NOMO-1 treated with dmso at 0.1 percent for 144 hours (cell line): ENCODE measurements around the gene MTMR4.
"Not testable (repeated sequence)": the region's sequence is repeated elsewhere in the genome, so short reads cannot be mapped to it uniquely, and the experiment has no call there.

Experiments used
- DNase-seq: peaks from one replicate; lab custom pipeline; 2025; ENCODE audit not compliant: unreplicated experiment; lab: John Stamatoyannopoulos, UW

MTMR4 gene

GRCh38 chr17:58493506-58493905, 20.9 kb downstream of the MTMR4 start:
- peak; percentile 55 for DNase-seq

DNA sequence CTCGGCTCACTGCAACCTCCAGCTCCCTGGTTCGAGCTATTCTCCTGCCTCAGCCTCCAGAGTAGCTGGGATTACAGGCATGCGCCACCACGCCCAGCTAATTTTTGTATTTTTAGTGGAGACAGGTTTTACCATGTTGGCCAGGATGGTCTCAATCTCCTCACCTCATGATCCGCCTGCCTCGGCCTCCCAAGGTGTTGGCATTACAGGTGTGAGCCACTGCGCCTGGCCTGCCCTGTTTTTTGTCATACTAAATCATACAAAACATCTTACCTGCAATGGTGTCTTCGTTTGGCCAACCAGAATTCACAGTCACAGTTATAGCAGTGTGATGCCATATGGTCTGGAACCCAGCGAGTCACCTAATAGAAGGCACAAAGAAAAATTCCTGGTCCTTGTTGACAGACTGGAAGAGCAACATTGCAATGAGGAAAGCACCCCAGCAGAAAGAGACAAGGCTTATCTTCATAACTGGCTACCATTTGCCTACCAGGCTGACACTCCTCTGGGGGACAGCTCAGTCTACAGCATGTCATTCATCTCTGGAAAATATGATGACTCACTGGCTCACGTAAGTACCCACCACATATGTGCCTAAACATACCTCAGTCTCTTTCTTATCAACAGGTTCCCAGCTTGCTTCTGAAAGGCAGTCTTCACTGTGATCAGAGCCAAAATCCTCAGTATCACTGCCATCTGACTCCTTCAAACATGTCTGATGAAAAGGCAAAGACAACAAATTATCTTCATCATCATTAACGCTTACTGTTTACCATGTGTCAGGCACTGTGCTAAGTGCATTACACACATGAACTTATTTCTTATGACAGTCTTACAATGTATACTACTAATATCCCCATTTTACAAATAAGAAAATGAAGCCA, 22.0 kb downstream of the MTMR4 start:
- DNase-seq, result no peak

- DNase-seq, result no peak
These were observed 22.9 kb downstream of the MTMR4 start for GRCh38 chr17:58491510-58492045.

DNA sequence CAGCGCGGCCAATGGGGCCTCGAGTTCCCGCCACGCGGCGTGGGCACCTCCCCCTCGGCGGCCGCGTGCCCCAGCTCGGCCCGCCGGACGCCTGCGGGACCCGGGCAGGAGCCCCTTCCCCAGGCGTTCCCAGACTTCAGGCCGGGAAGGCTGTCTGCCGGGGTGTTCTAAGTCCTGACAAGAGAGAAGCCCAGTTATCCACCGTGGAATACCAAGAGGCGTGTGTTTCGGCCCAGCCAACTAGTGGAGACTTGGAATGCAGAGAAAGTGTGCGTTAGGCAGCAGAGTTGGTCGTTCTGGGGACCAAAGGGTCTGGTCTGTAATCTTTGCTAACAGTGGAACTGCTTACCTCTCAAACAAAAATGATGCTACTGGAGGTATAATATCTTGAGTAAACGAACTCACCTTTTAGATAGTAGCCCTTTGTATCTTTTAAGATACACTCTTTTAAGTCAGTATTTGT, 26.0 kb downstream of the MTMR4 start:
- DNase-seq, result no peak

GRCh38 chr17:58487589-58488427, 26.6 kb downstream of the MTMR4 start, which contains the start of gene HSF5:
Gene HSF5 (minus strand): TSS chr17:58488408. CDS start chr17:58488274, 134 bp downstream.
- DNase-seq, result no peak

DNA sequence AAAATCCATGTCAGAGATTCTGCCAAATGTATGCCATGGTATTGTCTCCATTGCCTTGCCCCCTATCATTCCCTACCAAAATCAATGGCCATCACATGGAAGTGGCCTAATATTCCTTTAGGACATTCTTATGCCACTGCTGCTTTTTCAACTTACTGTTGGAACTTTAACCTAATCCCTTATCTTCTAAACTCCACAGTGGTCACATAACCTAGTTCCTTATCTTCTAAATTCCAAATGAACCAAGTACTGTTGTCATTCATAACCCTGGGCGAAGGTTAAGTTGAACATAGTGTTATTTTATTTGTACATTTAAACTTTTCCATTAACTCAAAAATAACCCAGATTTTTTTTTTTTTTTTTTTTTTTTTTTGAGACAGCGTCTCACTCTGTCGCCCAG, 29.8 kb downstream of the MTMR4 start:
- DNase-seq, result no peak

- DNase-seq, result not testable (repeated sequence)
These were observed 32.6 kb downstream of the MTMR4 start for GRCh38 chr17:58481798-58482197.

- peak; percentile 36 for DNase-seq
These were observed 34.3 kb downstream of the MTMR4 start for GRCh38 chr17:58480090-58480489.

DNA sequence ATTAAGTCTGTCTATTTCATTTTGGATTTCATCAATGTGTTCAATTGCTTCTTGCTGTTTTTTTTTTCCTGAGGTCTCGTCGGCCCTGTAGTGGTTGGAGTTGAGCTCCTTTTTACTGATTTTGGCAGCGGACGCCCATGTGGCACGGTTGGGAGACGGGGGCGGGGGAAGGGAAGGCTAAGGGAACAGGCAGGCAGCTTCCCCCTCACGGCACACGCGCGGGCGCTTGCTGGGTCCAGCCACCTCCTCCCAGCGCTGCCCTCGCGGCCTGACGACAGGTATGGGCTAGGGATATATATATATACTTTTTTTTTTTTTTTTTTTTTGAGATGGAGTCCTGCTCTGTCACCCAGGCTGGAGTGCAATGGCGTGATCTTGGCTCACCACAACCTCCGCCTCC, 37.6 kb downstream of the MTMR4 start:
- no peak for DNase-seq

DNA sequence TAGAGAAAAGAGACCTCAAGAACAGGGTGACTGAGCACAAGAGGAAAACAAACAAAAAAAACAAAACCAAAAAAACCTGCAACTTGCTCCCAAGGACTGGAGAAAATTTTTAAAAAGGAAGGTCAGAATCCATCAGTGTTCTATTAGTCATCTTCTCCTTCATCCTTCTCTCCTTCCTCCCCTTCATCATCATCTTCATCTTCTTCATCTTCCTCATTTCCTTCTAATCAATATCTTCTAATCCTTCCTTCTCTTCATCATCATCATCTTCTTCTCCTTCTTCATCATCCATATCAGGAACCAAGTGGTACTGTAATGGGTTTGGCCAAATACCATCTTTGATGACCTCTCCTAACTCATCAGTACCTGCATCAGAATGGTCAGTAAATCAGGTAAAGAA, 38.5 kb downstream of the MTMR4 start:
- no peak for DNase-seq

GRCh38 chr17:58470356-58470755, 44.1 kb downstream of the MTMR4 start:
- no peak for DNase-seq

DNA sequence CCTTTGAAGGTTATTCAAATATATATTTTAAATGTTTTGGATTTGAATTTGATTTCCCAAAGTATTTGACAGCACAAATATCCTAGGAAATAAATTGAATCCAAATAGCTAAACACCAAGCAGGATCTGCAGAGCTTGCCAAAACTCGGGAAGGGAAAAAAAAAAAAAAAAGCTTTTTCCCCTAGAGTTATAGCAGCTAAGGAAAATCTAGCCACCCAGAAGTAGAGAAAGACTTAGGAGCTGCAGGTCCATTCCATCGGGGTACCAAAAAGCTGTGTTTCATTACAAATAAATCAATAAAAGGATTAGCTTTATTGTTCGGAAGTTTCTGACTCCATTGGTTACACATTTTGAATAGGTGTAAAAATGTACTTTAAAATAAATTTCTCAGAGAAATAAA, 45.5 kb downstream of the MTMR4 start:
- DNase-seq, result no peak

DNA sequence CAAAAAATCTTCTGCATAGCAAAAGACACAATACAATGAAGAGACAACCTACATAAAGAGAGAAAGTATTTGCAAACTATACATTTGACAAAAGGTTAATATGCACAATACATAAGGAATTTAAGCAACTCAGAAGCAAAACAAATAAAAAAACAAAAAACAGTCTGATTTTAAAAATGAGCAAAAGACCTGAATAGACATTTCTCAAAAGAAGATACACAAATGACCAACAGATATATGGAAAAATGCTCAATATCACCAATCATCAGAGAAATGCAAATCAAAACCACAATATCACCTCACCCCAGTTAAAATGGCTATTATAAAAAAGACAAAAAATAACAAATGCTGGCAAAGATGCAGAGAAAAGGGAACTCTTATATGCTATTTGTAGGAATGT, 58.9 kb downstream of the MTMR4 start:
- no peak for DNase-seq

DNA sequence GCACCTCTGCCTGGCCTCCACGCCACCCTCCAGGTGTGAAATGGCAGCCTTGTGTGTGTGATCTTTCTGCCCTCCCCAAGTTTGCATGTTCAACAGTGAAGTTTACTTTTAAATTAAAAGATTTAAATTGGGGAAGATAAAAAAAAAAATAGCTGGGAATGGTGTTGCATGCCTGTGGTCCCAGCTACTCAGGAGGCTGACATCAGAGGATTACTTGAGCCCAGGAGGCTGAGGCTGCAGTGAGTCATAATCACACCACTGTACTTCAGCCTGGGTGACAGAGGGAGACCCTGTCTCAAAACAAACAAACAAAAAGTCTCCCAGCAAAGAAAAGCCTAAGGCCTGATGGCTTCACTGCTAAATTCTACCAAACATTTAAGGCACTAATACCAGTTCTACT, 61.7 kb downstream of the MTMR4 start:
- no peak for DNase-seq

- peak; percentile 72 for DNase-seq
These were observed 67.1 kb downstream of the MTMR4 start for GRCh38 chr17:58447039-58447975.

DNA sequence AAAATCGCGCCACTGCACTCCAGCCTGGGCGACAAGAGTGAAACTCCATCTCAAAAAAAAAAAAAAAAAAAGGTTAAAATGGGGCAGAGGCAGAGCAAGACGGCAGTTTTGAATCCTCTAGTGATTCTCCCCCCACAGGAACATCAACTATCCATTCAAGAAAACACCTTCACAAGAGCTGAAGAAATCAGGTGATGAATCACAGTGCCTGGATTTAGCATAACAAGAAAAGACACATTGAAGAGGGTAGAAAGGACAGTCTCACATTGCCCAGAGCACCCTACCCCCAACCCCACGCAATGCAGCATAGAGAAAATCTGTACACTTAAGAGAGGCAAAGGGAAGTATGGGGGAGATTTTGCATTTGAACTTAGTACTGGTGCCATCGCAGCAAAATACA, 68.4 kb downstream of the MTMR4 start:
- no peak for DNase-seq
